K562 (cell line): ENCODE measurements around the gene FRMD4A. TPM values are rescaled to one million over a fixed set of nuclear protein-coding genes. Genes with fewer than 3 reads are reported as not detected.

Experiments used
- ARID1B ChIP-seq: fragments of 450-650 bp; IDR thresholded peaks from 2 replicates; pipeline ENCODE4 v1.6.1; 2016; ENCODE audit warnings: antibody characterized with exemption, mild to moderate bottlenecking, inconsistent platforms
- BCOR ChIP-seq: fragments of 450-650 bp; IDR thresholded peaks from 2 replicates; pipeline ENCODE4 v1.6.1; 2016
- E2F3 ChIP-seq: fragments of 250-450 bp; sonication (Bioruptor Pico); IDR thresholded peaks from 2 replicates; pipeline ENCODE4 v1.4.0; 2020; ENCODE audit warnings: mild to moderate bottlenecking
- FOXM1 ChIP-seq, 2 experiments: fragments of 450-650 bp in 1 of 2; sonication (generic) in 1 of 2; formaldehyde crosslinking in 1 of 2; IDR thresholded peaks; 2 replicates each; pipeline versions ENCODE4 v1.6.1 to v1.9.0; 2017 to 2022; ENCODE audit warnings: low read depth in 2 of 2, mild to moderate bottlenecking in 2 of 2, missing genetic modification reagents in 1 of 2, moderate library complexity in 1 of 2
- GABPB1 ChIP-seq: sonication (generic); formaldehyde crosslinking; IDR thresholded peaks from 2 replicates; pipeline ENCODE4 v1.8.0; 2022; ENCODE audit warnings: mild to moderate bottlenecking, missing genetic modification reagents
- MEIS2 ChIP-seq: fragments of 450-650 bp; IDR thresholded peaks from 2 replicates; pipeline ENCODE4 v1.6.1; 2014; ENCODE audit warnings: mild to moderate bottlenecking; ENCODE audit not compliant: partially characterized antibody
- MTA2 ChIP-seq: fragments of 450-650 bp; IDR thresholded peaks from 2 replicates; pipeline ENCODE4 v1.6.1; 2016; ENCODE audit warnings: low read depth
- NR4A1 ChIP-seq, 2 experiments: fragments of 250-450 bp in 1 of 2; fragments of 450-650 bp in 1 of 2; sonication (Bioruptor Pico) in 1 of 2; IDR thresholded peaks; 2 replicates each; pipeline versions ENCODE4 v1.4.0 to v1.6.1; 2016 to 2020; ENCODE audit warnings: mild to moderate bottlenecking in 2 of 2, missing compliant biosample characterization in 1 of 2, missing genetic modification characterization in 1 of 2, moderate library complexity in 1 of 2
- PRDM10 ChIP-seq: fragments of 450-650 bp; IDR thresholded peaks from 2 replicates; pipeline ENCODE4 v1.6.1; 2018; ENCODE audit not compliant: partially characterized antibody
- SIN3A ChIP-seq, 2 experiments: fragments of 150-350 bp in 1 of 2; IDR thresholded peaks; 2 replicates each; pipeline ENCODE4 v1.6.1; 2011 to 2016; ENCODE audit warnings: borderline replicate concordance in 2 of 2, low read depth in 2 of 2, low read length in 2 of 2, mild to moderate bottlenecking in 2 of 2, moderate library complexity in 2 of 2; ENCODE audit not compliant: control insufficient read depth in 1 of 2
- SMAD2 ChIP-seq: fragments of 150-350 bp; IDR thresholded peaks from 2 replicates; pipeline ENCODE4 v1.6.1; 2014; ENCODE audit warnings: low read depth, mild to moderate bottlenecking, low read length
- TBP ChIP-seq: optimal IDR thresholded peaks from 2 replicates; pipeline ENCODE3; 2011; ENCODE audit warnings: low read depth, low read length, improper control_type of control experiment
- TOE1 ChIP-seq, 2 experiments: fragments of 450-650 bp in 1 of 2; sonication (generic) in 1 of 2; formaldehyde crosslinking in 1 of 2; IDR thresholded peaks; 2 replicates each; pipeline versions ENCODE4 v1.7.1 to v1.8.0; 2016 to 2022; ENCODE audit warnings: borderline replicate concordance in 2 of 2, mild to moderate bottlenecking in 2 of 2, antibody characterized with exemption in 1 of 2, inconsistent platforms in 1 of 2, low read depth in 1 of 2, missing genetic modification reagents in 1 of 2, moderate library complexity in 1 of 2
- ZFP36 ChIP-seq: fragments of 150-350 bp; IDR thresholded peaks from 2 replicates; pipeline ENCODE4 v1.6.1; 2018; ENCODE audit warnings: low read length, low read depth; ENCODE audit not compliant: partially characterized antibody
- ZNF766 ChIP-seq: fragments of 200-800 bp; sonication (Bioruptor generic); conservative IDR thresholded peaks from 2 replicates; pipeline ENCODE4 v1.6.1; 2016; ENCODE audit warnings: missing genetic modification characterization, missing compliant biosample characterization
- polyA plus RNA-seq, 8 experiments: library from polyadenylated mRNA; depleted of rRNA in 4 of 8; stranded (reverse) in 5 of 8; unstranded in 3 of 8; fragments of >200 nt; fragmentation: Nextera tagmentation in 2 of 8; fragmentation: Illumina TruSeq in 1 of 8; extraction: Ambion mirVana in 2 of 8; extraction: Trizol in 1 of 8; gene quantifications; 2 replicates each; pipeline versions ENCODE4 v1.2.1 to v1.2.3, GENCODE V29; 2011 to 2014; ENCODE audit warnings: inconsistent platforms in 1 of 8, missing spikeins in 1 of 8
- total RNA-seq, 7 experiments: library from RNA; depleted of rRNA in 6 of 7; stranded (reverse); fragments of >200 nt in 6 of 7; fragmentation: Illumina TruSeq in 2 of 7; extraction: Trizol in 2 of 7; gene quantifications; 2 replicates each; pipeline versions ENCODE4 v1.2.1 to v1.2.3, GENCODE V29; 2011 to 2021; ENCODE audit warnings: low replicate concordance in 1 of 7
- TF ChIP-seq, protein P1 (sequence below): fragments of 450-650 bp; formaldehyde crosslinking; IDR thresholded peaks from 2 replicates; pipeline ENCODE4 v1.4.0; 2020; ENCODE audit warnings: mild to moderate bottlenecking, mixed read lengths
- TF ChIP-seq, protein P2 (sequence below): fragments of 450-650 bp; formaldehyde crosslinking; IDR thresholded peaks from 2 replicates; pipeline ENCODE4 v1.4.0; 2020; ENCODE audit warnings: mild to moderate bottlenecking

The FRMD4A gene
- total and polyA plus RNA-seq, 9 of the 15 experiments (the other 6 are each of a cell fraction or from before 2014, with no cell fraction given): 0.80 to 5.2 (median 3.0) TPM

DNA sequence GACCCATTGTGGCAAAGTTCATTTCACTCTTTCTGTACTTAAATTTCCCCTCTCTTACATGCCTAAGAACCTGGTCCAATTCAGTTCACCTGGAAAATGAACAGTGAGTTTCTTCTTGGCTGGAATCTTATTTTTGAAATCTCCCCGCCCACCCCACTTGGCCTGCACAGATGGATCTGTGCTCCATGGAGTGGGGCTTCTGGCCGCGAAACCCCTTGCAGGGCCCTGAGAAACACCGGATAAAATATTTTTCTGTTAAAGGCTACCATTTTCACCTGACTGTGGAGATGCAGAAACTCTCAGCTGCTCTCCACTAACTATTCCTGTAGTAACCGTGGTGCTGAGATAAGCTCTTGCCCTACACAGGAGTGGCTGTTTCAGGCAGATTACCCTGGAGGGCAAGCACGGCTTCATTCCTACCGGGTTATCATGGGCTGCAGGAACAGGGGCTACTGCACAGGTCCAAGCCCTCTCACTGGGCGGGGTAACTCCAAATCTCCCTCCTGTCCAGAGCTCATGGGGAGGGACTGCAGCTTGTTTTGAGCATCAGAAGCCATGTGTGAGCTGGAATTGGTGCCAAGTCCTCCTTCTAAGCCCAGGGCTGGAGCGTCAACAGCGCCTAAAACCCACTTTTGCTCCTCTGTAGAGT is 625.1 kb downstream of the FRMD4A start (continued):
- TF ChIP-seq SMAD2 (no peak), FOXM1 (IDR thresholded peaks at IDR 0.05; ENCODE audit: low read depth) (peak; percentile 91), FOXM1 (CRISPR knock-in tag; IDR thresholded peaks at IDR 0.05; ENCODE audit: low read depth) (no peak), E2F3 (CRISPR knock-in tag) (no peak), ZFP36 (no peak), PRDM10 (peak; percentile 41), ZNF766 (0 out of 2 replicates have a peak, but pooled peaks have one; percentile 20), TBP (peak; percentile 44), SIN3A (IDR thresholded peaks at IDR 0.05; ENCODE audit: borderline replicate concordance in 2 of 2, control insufficient read depth in 1 of 2, low read depth in 2 of 2, low read length in 2 of 2) (0 out of 4 replicates have a peak, but pooled peaks have one; percentile 56 to 61), BCOR (peak; percentile 83; the same call in 1 of the 2 replicates), TOE1 (IDR thresholded peaks at IDR 0.05; ENCODE audit: borderline replicate concordance) (no peak; the same call in 1 of the 2 replicates), TOE1 (CRISPR knock-in tag; IDR thresholded peaks at IDR 0.05; ENCODE audit: borderline replicate concordance, low read depth) (no peak), NR4A1 (CRISPR knock-in tag; IDR thresholded peaks at IDR 0.05) (no peak), NR4A1 (tag; IDR thresholded peaks at IDR 0.05) (peak; percentile 69; the same call in 1 of the 2 replicates), ARID1B (peak; percentile 98), MEIS2 (no peak), MTA2 (peak; percentile 95), GABPB1 (peak; percentile 60; the same call in 1 of the 2 replicates)
- TF ChIP-seq, protein P1, sequence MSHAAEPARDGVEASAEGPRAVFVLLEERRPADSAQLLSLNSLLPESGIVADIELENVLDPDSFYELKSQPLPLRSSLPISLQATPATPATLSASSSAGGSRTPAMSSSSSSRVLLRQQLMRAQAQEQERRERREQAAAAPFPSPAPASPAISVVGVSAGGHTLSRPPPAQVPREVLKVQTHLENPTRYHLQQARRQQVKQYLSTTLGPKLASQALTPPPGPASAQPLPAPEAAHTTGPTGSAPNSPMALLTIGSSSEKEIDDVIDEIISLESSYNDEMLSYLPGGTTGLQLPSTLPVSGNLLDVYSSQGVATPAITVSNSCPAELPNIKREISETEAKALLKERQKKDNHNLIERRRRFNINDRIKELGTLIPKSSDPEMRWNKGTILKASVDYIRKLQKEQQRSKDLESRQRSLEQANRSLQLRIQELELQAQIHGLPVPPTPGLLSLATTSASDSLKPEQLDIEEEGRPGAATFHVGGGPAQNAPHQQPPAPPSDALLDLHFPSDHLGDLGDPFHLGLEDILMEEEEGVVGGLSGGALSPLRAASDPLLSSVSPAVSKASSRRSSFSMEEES: no peak
- TF ChIP-seq, protein P2, sequence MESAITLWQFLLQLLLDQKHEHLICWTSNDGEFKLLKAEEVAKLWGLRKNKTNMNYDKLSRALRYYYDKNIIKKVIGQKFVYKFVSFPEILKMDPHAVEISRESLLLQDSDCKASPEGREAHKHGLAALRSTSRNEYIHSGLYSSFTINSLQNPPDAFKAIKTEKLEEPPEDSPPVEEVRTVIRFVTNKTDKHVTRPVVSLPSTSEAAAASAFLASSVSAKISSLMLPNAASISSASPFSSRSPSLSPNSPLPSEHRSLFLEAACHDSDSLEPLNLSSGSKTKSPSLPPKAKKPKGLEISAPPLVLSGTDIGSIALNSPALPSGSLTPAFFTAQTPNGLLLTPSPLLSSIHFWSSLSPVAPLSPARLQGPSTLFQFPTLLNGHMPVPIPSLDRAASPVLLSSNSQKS (CRISPR knock-in tag): no peak
